ENCODE results near the gene IGSF11.

DNA sequence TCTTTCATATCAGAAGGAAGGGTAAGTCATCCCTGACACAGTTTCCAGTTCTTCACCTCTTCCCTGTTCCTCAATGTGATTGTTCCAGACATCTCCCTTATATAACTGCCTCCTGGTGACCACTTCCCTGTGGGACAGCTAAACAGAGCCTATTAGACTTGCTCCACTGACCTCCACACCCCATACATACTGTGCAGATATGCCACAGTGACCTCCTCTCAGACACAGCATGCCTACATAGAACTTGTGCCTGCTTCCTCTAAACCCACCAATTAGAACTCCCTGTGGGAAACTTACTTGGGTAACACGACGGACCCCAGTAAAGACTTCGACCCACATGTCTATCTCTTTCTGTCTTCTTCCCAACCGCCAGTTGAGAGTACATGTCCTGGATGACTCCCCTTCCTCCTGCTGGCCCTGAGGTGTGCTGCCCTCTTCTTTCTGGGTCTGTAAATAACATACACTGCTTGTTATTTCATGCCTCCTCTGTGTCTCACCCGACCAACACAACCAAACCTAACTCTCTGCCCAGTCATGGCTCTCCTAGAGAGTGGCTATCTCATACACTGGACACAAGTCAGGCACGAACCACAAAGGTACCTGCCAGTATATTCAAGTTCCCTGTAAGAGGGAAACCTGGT is 53.0 kb downstream of the IGSF11 start:
- TF ChIP-seq, protein P1, sequence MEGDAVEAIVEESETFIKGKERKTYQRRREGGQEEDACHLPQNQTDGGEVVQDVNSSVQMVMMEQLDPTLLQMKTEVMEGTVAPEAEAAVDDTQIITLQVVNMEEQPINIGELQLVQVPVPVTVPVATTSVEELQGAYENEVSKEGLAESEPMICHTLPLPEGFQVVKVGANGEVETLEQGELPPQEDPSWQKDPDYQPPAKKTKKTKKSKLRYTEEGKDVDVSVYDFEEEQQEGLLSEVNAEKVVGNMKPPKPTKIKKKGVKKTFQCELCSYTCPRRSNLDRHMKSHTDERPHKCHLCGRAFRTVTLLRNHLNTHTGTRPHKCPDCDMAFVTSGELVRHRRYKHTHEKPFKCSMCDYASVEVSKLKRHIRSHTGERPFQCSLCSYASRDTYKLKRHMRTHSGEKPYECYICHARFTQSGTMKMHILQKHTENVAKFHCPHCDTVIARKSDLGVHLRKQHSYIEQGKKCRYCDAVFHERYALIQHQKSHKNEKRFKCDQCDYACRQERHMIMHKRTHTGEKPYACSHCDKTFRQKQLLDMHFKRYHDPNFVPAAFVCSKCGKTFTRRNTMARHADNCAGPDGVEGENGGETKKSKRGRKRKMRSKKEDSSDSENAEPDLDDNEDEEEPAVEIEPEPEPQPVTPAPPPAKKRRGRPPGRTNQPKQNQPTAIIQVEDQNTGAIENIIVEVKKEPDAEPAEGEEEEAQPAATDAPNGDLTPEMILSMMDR (optimal IDR thresholded peaks at IDR 0.05 in 1 of 3, IDR thresholded peaks at IDR 0.05 in 1 of 3, conservative IDR thresholded peaks at IDR 0.05 in 1 of 3; ENCODE audit: extremely low read depth in 1 of 3, insufficient read depth in 2 of 3, low read length in 3 of 3): no peak
- no peak for TF ChIP-seq EZH2 (IDR thresholded peaks at IDR 0.05; ENCODE audit: low read length)
